ENCODE data around the gene OMP.
A peak's percentile ranks its signal among the peaks of the same experiment; 100 is the strongest.
"Not testable (repeated sequence)": the region's sequence is repeated elsewhere in the genome, so short reads cannot be mapped to it uniquely, and the experiment has no call there.

Gene OMP, protein sequence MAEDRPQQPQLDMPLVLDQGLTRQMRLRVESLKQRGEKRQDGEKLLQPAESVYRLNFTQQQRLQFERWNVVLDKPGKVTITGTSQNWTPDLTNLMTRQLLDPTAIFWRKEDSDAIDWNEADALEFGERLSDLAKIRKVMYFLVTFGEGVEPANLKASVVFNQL

GRCh38 chr11:77102246-77103210, at the start of gene OMP:
Gene OMP, plus strand, starts transcription at chr11:77102840. Its CDS starts 0 bp downstream, at chr11:77102840.
- DNase-seq: no peak

- DNase-seq: no peak
These were observed 49.2 kb upstream of the OMP start for GRCh38 chr11:77053217-77054015.

DNA sequence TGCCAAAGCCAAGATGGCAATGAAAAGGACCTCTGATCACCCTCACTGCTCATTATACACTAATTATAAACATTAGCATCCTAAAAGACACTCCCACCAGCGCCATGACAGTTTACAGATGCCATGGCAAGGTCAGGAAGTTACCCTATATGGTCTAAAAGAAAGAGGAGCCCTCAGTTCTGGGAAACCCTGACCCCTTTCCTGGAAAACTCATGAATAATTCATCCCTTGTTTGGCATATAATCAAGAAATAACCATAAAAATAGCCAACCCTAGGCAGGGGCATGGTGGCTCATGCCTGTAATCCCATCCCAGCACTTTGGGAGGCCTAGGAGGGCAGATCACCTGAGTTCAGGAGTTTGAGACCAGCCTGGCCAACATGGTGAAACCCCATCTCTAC, 48.6 kb upstream of the OMP start:
- no peak for DNase-seq

DNA sequence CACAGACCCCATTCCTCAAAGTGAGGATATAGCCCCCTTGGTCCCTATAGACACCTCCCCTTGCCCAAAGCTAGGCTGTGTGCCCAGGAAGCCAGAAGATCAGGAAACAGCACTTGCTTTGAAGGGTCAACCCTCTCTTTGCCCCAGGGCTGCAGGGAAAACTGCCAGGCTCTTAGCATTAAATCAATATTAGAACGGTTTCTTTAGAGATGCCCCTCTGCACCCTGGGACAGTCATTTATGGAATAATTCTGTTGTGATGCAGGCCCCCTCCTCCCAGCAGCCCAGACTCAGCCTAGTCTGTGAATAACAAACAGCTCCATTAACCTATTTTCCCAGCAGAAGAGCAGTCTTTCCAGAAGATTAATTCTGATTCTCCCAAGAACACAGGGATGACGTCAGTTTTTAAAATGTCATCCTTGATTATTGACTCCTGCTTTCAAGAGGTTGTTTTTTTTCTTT, 47.5 kb upstream of the OMP start:
- DNase-seq: no peak

- DNase-seq: no peak
These were observed 46.7 kb upstream of the OMP start for GRCh38 chr11:77055913-77056312.

DNA sequence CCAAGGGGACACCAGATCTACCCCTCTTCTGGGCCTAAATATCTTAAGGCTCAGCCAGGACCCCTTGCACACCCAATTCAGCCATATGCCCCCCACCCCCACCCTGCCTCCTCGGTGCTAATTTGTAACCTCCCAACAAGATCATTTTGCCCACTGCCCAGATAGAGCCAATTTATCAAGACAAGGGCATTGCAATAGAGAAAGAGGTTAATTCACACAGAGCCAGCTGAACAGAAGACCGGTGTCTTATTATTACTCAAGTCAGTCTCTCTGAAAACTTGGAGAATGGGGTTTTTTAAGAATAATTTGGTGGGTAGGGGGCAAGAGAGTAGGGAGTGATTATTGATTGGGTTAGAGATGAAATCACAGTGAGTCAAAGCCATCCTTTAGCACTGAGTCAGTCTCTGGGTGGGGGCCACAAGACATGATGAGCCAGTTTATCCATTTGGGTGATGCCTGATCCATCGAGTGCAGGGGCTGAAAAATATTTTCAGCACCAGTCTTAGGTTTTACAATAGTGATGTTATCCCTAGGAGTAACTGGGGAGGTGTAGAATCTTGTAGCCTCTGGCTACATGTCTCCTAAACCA, 45.7 kb upstream of the OMP start:
- DNase-seq: no peak

DNA sequence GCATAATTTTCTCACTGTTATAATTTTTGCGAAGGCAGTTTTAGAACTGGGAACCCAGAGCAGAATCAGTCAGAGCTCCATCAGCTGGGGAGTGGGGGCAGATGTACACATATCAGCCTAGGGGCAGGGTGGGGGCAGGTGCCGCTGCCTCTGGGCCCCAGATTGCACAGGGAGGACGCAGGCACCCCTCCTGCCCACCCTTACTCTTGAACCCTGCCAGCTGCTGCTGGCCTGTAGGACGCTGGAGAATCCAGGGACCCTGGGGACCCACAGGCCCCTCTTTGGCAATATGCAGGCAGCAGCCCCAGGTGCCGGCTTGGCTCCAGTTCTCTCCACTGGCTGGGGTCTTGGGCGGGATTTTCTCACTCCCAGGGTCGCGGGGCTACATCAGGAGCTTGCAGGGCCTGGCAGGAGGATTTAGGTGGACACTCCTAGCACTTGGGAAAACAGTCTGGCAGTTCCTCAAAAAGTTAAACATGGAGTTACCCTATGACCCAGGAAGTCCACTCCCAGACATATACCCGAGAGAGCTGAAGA, 44.6 kb upstream of the OMP start:
- no peak for DNase-seq

- DNase-seq: no peak
These were observed 43.7 kb upstream of the OMP start for GRCh38 chr11:77058900-77059299.

GRCh38 chr11:77059806-77060205, 42.8 kb upstream of the OMP start:
- DNase-seq: no peak

GRCh38 chr11:77060234-77060633, 42.4 kb upstream of the OMP start:
- DNase-seq: no peak

DNA sequence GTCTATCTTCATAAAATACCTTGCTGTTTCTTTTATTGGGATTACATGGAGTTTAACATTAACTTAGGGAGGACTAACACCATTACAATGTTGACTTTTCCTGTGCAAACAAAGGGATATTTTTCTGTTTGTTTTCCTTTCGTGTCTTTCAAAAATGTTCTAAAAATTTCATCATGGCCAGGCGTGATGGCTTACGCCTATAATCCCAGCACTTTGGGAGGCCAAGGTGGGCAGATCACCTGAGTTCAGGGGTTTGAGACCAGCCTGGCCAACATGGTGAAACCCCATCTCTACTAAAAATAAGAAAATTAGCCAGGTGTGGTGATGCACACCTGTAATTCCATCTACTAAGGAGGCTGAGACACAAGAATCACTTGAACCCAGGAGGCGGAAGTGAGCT, 41.4 kb upstream of the OMP start:
- DNase-seq: not testable (repeated sequence)

- DNase-seq: no peak
These were observed 39.7 kb upstream of the OMP start for GRCh38 chr11:77062924-77063323.

GRCh38 chr11:77063407-77063806, 39.2 kb upstream of the OMP start:
- DNase-seq: no peak

DNA sequence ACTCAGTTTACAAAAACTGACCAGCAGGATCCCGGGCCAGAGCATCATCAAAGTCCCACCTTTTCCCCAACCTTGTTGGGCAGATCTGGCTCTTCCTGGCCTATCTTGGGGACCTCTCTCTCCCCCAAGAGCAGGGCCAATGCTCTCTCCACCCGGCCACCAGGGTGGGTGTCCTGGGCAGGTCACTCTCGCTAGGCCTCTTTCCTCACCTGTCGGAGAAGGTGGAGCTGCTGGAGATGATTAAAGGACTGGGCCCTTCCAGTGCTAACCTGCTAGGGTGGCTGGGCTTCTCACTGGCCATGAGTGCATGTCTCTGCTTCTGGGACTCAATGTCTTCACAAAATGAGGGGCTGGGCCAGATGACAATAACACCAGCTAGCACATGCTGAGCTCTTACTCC, 38.8 kb upstream of the OMP start:
- no peak for DNase-seq

DNA sequence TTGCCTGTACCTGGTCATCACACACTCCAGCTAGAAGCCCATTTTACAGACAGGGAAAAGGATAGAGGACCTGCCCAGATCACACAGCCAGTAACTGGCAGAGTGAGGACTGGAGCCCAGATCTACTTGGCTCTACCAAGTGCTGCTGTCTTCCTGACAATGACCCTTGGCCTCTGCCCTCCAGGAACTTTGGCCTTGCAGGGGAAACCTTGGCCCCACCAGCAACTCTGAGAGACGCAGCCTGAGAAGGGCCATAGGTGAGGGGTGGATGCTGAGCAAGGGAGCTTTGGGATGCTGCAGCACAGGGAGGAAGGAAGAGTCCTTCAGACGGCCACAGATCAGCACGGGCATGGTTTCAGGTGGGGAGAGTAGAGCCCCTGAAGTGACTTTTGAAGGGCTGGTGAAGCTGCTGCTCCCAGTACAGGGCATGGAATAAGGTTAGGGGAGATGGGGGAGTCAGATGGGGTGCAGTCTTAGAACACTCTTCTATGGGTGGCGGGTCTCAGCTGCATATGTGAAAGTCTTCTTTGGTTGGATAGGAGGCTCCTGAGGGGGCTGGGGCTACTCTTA, 37.9 kb upstream of the OMP start:
- DNase-seq: no peak

GRCh38 chr11:77065878-77066228, 36.8 kb upstream of the OMP start:
- peak in 6 of 51 donors; percentile 34 to 57 (median 54) for DNase-seq

DNA sequence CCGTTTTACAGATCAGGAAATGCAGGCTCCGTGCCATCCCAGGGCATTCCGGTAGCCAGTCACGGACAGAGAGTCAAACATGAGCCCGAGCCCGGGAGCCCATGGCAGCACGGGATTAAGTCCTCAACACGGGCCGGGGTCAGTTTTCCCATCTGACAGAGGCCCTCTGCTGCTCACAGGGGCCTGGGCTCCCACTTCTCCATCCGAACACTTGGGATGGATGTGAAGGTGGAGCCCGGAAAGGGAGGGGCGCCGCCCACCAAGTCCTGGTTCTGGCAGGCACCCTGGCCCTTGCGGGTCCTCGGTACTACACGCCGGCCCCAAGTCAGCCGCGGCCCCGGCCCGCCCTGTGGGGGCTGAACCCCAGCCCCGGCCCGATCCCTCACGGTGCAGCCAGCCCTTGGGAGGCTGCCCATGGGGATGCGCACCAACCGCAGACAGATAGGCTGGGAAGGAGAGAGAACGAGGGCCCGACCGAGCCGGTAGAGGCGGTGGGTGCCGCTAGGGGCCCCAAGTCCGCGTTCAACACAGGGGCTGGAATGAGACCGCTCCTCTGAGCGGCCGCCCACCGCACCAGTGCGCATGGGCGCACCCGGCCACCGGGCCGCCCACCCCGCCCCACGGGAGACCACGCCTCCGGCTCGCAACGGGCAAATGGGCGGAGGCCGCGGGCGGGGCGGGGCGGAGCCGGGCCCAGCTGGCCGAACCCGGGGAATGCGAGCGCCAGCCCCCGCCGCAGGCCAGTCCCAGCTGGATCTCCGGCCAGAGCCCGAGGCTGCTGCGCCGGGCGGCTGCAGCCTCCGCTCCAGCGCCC, 36.2 kb upstream of the OMP start, which contains the start of gene CAPN5:
TSS of gene CAPN5 (plus strand) at position 743 of the 814 bp plus-strand sequence. CDS start 17,916 bp downstream, outside the sequence.
- DNase-seq: peak; percentile 43 to 97 (median 87)

DNA sequence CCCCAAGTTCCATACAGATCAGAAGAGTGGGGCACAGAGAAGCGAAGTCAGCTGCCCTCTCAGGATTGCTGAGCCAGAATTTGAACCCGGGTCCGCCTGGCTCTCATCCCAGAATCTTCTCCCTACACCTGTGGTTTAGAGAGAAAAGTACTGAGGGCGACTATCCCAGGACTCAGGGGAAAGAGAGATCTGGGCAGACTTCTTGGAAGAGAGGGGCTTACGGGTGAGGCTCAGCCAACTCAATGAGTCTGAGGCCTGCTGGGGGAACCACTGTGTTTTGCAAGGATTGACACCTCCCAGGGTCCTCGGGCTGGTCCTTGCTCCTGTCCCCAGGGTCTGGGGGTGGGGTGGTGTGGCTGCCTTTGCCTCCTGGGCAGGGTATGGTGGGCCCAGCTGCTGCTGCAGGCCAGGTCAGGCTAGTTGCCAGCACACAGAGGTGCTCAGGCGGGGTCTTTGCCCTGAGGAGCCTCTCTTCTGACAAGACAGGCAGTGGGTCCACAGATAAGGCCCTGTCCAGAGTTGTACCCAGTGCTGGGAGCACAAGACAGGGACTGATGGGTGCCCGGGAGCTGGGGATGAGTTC, 34.7 kb upstream of the OMP start:
- DNase-seq: no peak
